Subcutaneous adipose tissue (tissue), 4 donors: ENCODE results near the gene ABR. TPM values are rescaled to one million over a fixed set of nuclear protein-coding genes. Genes with fewer than 3 reads are reported as not detected.

Experiments
- total RNA-seq, 4 donors: library from RNA; depleted of rRNA; stranded (reverse); fragments of >200 nt; gene quantifications; one replicate each; pipeline ENCODE4 v1.1.0, GENCODE V29; 2016
- TF ChIP-seq, protein P1 (sequence below): fragments of 450-650 bp; IDR thresholded peaks from one replicate; pipeline ENCODE4 v1.5.1; 2016; ENCODE audit warnings: low read depth, mild to moderate bottlenecking, control low read depth, antibody characterized with exemption, moderate library complexity

ABR gene
- total RNA-seq, 4 donors from 2014 or later: 53.8 to 82.8 (median 70.8) TPM

DNA sequence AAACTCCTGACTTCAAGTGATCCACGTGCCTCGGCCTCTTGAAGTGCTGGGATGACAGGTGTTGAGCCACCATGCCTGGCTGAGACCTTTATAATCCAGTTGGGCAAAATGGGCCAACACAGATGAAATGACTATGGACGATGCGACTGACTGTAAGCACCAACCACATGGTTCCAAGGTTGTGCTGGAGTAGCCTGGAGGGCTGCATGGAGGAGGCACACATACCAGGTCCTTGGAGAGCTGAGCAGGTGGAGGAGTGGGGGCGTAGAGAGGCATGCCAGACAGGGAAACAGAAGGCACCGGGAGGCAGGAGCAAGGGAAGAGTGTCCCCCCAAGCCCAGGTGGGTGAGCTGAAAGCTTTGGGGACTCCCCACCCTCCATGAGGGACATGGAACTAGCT, 85.2 kb downstream of the ABR start:
- TF ChIP-seq, protein P1, sequence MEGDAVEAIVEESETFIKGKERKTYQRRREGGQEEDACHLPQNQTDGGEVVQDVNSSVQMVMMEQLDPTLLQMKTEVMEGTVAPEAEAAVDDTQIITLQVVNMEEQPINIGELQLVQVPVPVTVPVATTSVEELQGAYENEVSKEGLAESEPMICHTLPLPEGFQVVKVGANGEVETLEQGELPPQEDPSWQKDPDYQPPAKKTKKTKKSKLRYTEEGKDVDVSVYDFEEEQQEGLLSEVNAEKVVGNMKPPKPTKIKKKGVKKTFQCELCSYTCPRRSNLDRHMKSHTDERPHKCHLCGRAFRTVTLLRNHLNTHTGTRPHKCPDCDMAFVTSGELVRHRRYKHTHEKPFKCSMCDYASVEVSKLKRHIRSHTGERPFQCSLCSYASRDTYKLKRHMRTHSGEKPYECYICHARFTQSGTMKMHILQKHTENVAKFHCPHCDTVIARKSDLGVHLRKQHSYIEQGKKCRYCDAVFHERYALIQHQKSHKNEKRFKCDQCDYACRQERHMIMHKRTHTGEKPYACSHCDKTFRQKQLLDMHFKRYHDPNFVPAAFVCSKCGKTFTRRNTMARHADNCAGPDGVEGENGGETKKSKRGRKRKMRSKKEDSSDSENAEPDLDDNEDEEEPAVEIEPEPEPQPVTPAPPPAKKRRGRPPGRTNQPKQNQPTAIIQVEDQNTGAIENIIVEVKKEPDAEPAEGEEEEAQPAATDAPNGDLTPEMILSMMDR: no peak

DNA sequence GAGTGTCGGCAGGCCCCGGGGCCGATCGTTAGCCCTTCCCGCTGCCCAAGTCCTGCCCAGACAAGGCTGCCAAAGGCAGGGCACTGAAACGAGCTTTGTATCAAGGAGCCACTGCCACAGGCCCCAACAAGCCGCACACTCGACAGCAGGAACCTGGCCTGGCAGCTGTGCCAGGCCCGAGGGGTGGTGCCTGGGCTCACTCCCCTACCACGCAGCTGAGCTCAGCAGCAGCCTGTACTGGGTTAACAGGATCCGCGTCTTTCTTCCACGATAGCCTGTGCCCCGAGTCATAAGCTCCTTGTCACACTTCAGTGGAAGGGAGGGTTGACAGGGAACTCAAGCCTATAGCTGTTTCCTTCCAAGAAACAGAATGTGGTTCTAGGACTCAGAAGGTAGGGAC, 87.9 kb downstream of the ABR start:
- TF ChIP-seq, protein P1: no peak

DNA sequence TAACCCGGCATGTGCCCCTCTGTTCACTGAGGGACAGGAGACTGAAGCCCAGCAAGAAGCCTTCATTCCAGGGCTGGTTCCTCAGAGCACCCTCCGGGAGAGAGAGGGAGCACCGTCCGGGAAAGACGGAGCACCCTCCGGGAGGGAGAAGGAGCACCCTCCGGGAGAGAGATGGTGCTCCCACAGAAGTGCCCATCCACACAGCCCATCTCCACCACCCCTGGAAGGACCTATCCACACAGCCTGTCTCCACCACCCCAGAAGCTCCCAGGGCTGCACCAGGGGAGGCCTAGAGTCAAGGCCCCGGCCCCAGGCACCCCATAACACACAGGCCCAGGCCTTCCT, 88.6 kb downstream of the ABR start:
- TF ChIP-seq, protein P1: no peak

DNA sequence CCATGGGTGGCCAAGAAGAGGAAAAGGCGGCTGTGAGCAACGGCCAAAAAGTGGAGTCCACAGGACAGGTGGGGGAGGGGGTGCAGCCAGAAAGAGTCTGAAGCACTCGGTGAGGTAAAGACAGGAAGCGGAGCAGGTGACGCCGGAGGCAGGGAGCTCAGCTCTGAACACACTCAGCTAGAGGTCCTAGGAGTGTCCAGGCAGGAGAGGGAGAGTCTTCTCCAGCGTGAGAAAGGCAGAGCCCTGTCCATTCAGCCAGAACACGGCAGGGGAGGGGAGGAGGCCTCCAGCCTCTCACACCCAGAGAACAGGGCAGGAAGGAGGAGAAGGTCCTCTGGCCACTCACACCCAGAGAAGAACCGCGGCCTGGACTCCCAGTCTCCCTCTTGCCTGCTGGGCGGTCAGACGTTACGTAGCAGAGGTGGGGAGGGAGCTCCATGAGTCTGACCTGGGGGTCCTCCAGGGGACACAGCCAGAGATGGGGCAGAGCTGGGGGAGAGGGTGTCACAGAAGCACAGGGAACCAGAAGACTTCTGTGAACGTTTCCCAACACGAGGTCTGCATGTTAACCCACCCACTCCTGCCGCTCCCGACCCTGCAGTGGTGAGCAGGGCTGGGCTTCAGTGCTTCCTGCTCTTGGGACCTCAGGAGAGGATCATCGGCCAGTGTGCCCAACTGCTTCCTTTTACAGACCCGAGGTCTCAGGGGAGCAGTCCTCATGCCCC, 89.2 kb downstream of the ABR start:
- TF ChIP-seq, protein P1: no peak

DNA sequence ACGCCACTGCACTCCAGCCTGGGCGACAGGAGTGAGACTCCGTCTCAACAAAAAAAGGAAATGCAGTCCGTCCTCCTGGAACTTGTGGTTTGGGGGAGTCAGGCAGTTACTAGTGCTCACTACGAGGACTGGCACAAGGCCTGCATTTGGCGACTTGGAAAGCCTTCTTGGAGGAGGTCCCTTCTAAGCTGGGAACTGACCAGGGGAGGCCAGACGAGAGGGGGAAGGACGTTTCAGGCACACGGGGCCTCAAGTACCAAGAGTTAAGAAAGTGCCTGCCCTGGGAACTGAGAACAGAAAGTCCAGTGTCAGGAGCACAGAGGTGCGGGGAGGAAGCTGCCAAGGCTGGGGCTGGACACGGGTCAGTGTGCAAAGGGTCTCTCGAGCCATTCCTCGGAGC, 89.9 kb downstream of the ABR start:
- TF ChIP-seq, protein P1: no peak

DNA sequence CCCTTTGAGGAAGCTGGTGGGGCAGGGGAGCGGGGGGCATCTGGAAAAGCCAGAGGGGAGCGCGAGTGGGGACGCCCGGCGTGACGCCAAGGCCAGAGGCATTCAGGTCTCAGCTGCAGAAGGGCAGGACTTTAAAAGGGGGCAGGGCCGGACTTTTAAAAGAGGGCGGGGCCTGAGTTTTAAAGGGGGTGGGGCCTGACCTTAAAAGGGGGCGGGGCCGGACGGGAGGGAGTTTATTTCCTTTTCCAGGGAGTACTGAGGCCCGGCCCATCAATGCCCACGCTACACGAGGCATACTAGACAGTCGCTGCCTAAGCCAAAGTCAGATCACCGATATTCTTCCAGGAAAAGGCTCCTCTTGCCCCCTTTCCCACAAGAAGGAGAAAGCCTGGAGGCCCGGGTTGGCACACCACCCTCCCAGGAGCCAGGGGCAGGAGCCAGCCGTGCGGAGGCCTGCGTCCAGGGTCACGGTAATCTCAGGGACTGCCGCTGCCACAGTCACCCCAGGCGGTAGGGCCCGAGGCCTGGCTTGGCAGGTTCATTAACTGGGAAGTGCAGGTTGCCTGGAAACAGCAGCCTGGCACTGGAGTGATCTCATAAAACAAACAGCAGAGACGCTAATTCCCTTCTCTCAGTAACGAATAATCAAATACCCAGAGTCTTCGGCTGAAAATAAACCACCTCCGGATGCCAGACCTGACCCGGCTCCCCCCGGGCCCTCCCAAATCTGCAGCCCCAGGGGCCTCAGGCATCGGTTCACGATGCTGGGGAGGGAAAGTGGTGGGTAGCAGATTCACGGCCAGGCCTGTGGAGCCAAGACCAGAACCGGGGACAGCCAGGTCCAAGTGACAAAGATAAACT, 92.2 kb downstream of the ABR start:
- TF ChIP-seq, protein P1: no peak

DNA sequence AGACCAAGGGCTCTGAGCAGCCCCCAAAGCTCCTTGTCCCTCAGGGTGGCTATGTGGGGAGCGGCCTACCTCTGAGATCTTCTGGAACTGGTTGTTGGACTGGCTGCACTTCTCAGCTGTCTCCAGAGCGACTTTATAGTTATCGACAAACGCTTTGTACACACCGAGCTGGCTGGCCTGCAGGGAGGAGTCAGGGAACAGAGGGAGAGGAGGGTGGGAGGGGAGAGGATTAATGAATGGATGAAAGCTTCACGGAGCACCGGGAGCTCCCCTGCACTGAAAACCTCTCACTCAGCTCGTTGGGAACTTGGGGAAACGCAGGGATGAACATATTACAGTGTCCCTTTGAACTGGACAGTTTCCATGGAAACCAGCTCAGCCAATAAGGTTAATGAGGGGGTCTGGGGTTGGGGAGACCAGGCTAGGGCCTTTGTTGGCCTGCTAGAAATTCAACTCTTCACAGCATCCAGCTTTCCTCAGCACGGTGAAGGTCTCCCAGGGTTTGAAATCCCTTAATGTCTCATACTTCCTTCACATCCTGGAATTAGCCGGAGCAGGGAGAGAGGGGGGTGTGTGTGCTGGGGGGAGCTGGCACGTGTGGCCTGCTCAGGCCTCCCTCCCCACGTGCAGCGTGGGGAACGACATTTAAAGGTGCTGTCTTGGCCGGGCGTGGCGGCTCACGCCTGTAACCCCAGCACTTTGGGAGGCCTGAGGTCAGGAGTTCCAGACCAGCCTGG, 96.2 kb downstream of the ABR start:
- TF ChIP-seq, protein P1: no peak
